GM12878 (cell line): ENCODE results near the gene OPRL1.

Source experiments
- ATF3 ChIP-seq: IDR thresholded peaks from 2 replicates; pipeline ENCODE4 v1.6.1; 2011; ENCODE audit warnings: low read depth, mild to moderate bottlenecking, low read length, moderate library complexity, borderline replicate concordance; ENCODE audit errors: extremely low read depth
- BACH1 ChIP-seq: fragments of 450-650 bp; IDR thresholded peaks from 2 replicates; pipeline ENCODE4 v1.6.1; 2017; ENCODE audit warnings: mild to moderate bottlenecking, borderline replicate concordance
- ZNF274 ChIP-seq: IDR thresholded peaks from one replicate; pipeline ENCODE4 v1.8.0; 2011; ENCODE audit not compliant: insufficient read length, insufficient read depth

- no peak for TF ChIP-seq BACH1
- no peak for TF ChIP-seq ATF3
- no peak for TF ChIP-seq ZNF274
Observed at GRCh38 chr20:64078934-64079272, 979 bp upstream of the OPRL1 start.
